Ovary (tissue), 3 donors: ENCODE measurements around the gene SORCS2.

Experiments
- POLR2A ChIP-seq: fragments of 450-650 bp; IDR thresholded peaks from one replicate; pipeline ENCODE4 v1.6.1; 2017; ENCODE audit warnings: antibody characterized with exemption, mild to moderate bottlenecking, moderate library complexity
- TF ChIP-seq, protein P1 (sequence below), 3 donors: fragments of 450-650 bp in 2 of 3; fragments of 200-600 bp in 1 of 3; IDR thresholded peaks; one replicate each; pipeline versions ENCODE4 v1.5.1 to v1.8.0; 2016 to 2022; ENCODE audit warnings: antibody characterized with exemption in 3 of 3, mild to moderate bottlenecking in 1 of 3
- donor health status: DM: no; HTN: no; CAD: no.

DNA sequence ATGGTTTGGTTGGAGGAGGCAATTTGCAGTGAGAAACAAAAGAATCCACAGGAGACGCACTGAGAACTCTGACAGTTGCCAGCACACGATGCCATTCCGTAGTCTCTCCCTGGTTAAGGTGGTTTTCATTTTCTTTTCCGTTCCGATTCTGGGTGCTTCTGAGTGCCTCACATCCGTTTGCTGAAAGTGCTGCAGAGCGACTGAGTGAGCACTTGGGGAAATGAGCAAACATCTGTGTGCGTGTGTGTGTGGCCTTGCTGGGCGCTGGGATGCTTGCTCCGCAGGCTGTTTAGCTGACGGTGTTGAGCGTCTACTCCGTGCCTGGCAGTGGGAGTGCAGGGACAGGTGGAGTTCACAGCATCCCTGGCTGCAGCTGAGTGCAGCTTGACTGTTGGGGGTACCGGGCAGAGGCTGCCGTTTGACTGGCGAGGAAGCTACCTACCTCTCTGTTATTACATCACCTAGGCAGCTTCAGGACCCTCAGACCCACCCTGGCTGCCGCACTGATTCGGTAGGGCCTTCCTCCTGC, 49.3 kb downstream of the SORCS2 start:
- TF ChIP-seq, protein P1, sequence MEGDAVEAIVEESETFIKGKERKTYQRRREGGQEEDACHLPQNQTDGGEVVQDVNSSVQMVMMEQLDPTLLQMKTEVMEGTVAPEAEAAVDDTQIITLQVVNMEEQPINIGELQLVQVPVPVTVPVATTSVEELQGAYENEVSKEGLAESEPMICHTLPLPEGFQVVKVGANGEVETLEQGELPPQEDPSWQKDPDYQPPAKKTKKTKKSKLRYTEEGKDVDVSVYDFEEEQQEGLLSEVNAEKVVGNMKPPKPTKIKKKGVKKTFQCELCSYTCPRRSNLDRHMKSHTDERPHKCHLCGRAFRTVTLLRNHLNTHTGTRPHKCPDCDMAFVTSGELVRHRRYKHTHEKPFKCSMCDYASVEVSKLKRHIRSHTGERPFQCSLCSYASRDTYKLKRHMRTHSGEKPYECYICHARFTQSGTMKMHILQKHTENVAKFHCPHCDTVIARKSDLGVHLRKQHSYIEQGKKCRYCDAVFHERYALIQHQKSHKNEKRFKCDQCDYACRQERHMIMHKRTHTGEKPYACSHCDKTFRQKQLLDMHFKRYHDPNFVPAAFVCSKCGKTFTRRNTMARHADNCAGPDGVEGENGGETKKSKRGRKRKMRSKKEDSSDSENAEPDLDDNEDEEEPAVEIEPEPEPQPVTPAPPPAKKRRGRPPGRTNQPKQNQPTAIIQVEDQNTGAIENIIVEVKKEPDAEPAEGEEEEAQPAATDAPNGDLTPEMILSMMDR (IDR thresholded peaks at IDR 0.05) = no peak
- no peak for TF ChIP-seq POLR2A
